A549 (cell line): ENCODE data around the gene TBATA.

ENCODE experiments used
- CBX8 ChIP-seq: fragments of 200-600 bp; sonication (generic); IDR thresholded peaks from 2 replicates; pipeline ENCODE4 v1.6.1; 2016
- HOXA7 ChIP-seq: fragments of 250-450 bp; sonication (Bioruptor Pico); IDR thresholded peaks from 2 replicates; pipeline ENCODE4 v1.5.0; 2020; ENCODE audit warnings: mild to moderate bottlenecking, moderate library complexity
- JUNB ChIP-seq: fragments of >200 bp; sonication (Bioruptor Twin); formaldehyde crosslinking; IDR thresholded peaks from 2 replicates; pipeline ENCODE4 v1.6.1; 2016
- PBX3 ChIP-seq: IDR thresholded peaks from 2 replicates; pipeline ENCODE4 v1.6.1; 2012
- SREBF2 ChIP-seq: fragments of 450-650 bp; IDR thresholded peaks from 2 replicates; pipeline ENCODE4 v1.6.1; 2014; ENCODE audit warnings: mild to moderate bottlenecking, moderate library complexity
- TF ChIP-seq, protein P1 (sequence below): fragments of >200 bp; sonication (Bioruptor Twin); formaldehyde crosslinking; IDR thresholded peaks from 3 replicates; pipeline ENCODE4 v1.5.1; 2016

- TF ChIP-seq PBX3 (no peak), JUNB (no peak), CBX8 (no peak), HOXA7 (CRISPR knock-in tag) (no peak), SREBF2 (no peak)
- TF ChIP-seq, protein P1, sequence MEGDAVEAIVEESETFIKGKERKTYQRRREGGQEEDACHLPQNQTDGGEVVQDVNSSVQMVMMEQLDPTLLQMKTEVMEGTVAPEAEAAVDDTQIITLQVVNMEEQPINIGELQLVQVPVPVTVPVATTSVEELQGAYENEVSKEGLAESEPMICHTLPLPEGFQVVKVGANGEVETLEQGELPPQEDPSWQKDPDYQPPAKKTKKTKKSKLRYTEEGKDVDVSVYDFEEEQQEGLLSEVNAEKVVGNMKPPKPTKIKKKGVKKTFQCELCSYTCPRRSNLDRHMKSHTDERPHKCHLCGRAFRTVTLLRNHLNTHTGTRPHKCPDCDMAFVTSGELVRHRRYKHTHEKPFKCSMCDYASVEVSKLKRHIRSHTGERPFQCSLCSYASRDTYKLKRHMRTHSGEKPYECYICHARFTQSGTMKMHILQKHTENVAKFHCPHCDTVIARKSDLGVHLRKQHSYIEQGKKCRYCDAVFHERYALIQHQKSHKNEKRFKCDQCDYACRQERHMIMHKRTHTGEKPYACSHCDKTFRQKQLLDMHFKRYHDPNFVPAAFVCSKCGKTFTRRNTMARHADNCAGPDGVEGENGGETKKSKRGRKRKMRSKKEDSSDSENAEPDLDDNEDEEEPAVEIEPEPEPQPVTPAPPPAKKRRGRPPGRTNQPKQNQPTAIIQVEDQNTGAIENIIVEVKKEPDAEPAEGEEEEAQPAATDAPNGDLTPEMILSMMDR = no peak
Observed at GRCh38 chr10:70744617-70745143, 40.5 kb downstream of the TBATA start.
